OCI-LY7 (cell line): ENCODE measurements around the gene ZBTB44. TPM values are rescaled to one million over a fixed set of nuclear protein-coding genes. Genes with fewer than 3 reads are reported as not detected.

Experiments used
- BruUV-seq: library from RNA; stranded (reverse); fragments of 400-500 nt; replicated peaks from 2 replicates; lab custom pipeline; 2021; lab: Mats Ljungman, UMichigan
- CTCF ChIA-PET: fragments of 300-600 bp; sonication (Branson Sonifier 250); formaldehyde crosslinking; loops from one replicate; lab custom pipeline; 2022; ENCODE audit warnings: antibody characterized with exemption; ENCODE audit not compliant: unreplicated experiment; lab: Charles Lee
- POLR2A ChIA-PET: fragments of 300-600 bp; sonication (Branson Sonifier 250); formaldehyde crosslinking; loops from one replicate; lab custom pipeline; 2022; ENCODE audit warnings: antibody characterized with exemption; lab: Charles Lee
- DNase-seq: peaks from one replicate; pipeline ENCODE4 v3.0.0-alpha.2; 2015; ENCODE audit warnings: low spot score
- H2AFZ ChIP-seq: fragments of 200-600 bp; sonication (generic), shearing (Covaris generic); 2 replicates; pipeline ENCODE4 v1.6.1; 2014; ENCODE audit warnings: mild to moderate bottlenecking, antibody characterized with exemption, low read length, moderate library complexity
- H3K27ac ChIP-seq: fragments of 200-600 bp; sonication (generic); 2 replicates; pipeline ENCODE4 v1.5.1; 2014; ENCODE audit warnings: mixed run types, low read depth, mild to moderate bottlenecking, moderate library complexity, low read length, inconsistent platforms; ENCODE audit not compliant: poor library complexity, severe bottlenecking
- H3K36me3 ChIP-seq: fragments of 200-600 bp; sonication (generic); 2 replicates; pipeline ENCODE4 v1.6.1; 2014; ENCODE audit warnings: mild to moderate bottlenecking, antibody characterized with exemption, low read length, moderate library complexity, mixed read lengths; ENCODE audit not compliant: insufficient read depth
- H3K4me1 ChIP-seq: fragments of 200-600 bp; sonication (generic); 2 replicates; pipeline ENCODE4 v1.5.1; 2014; ENCODE audit warnings: mild to moderate bottlenecking, low read length; ENCODE audit not compliant: insufficient read depth, poor library complexity, severe bottlenecking
- H3K4me2 ChIP-seq: fragments of 200-600 bp; sonication (generic); 2 replicates; pipeline ENCODE4 v1.6.1; 2014; ENCODE audit warnings: mild to moderate bottlenecking, low read length
- H3K4me3 ChIP-seq: fragments of 200-600 bp; sonication (generic); 2 replicates; pipeline ENCODE4 v1.5.1; 2014; ENCODE audit warnings: mild to moderate bottlenecking, low read depth, low read length; ENCODE audit not compliant: poor library complexity, severe bottlenecking
- H3K79me2 ChIP-seq: fragments of 200-600 bp; sonication (generic); 2 replicates; pipeline ENCODE4 v1.6.1; 2016; ENCODE audit warnings: low read depth, mild to moderate bottlenecking, low read length, moderate library complexity, mixed read lengths; ENCODE audit not compliant: insufficient read depth
- H3K9me2 ChIP-seq: fragments of 200-600 bp; sonication (generic); 2 replicates; pipeline ENCODE4 v1.6.1; 2016; ENCODE audit warnings: mild to moderate bottlenecking, low read length, mixed read lengths; ENCODE audit not compliant: insufficient read depth
- H3K9me3 ChIP-seq: fragments of 200-600 bp; sonication (generic); 2 replicates; pipeline ENCODE4 v1.6.1; 2014; ENCODE audit warnings: mild to moderate bottlenecking, mixed run types, low read length, mixed read lengths
- H4K20me1 ChIP-seq: fragments of 200-600 bp; sonication (generic); 2 replicates; pipeline ENCODE4 v1.6.1; 2014; ENCODE audit warnings: mild to moderate bottlenecking, antibody characterized with exemption, low read length, moderate library complexity, mixed read lengths; ENCODE audit not compliant: insufficient read depth
- CTCF ChIP-seq: fragments of 200-600 bp; sonication (generic); conservative IDR thresholded peaks from 2 replicates; pipeline ENCODE4 v1.5.1; 2014; ENCODE audit warnings: mild to moderate bottlenecking, antibody characterized with exemption, low read length, moderate library complexity, mixed read lengths
- EZH2phosphoT487 ChIP-seq: fragments of 200-600 bp; sonication (generic); IDR thresholded peaks from 2 replicates; pipeline ENCODE4 v1.6.1; 2018; ENCODE audit warnings: low read depth, borderline replicate concordance, mild to moderate bottlenecking, mixed run types, antibody characterized with exemption, low read length, moderate library complexity, mixed read lengths
- intact Hi-C: fragments of 100-400 bp; cut with micrococcal nuclease; formaldehyde crosslinking; loops from one replicate; pipeline ENCODE4 v1.10.0; 2022; ENCODE audit not compliant: unreplicated experiment
- total RNA-seq, 2 experiments: library from RNA; depleted of rRNA in 1 of 2; stranded (reverse); fragments of >200 nt in 1 of 2; shearing (Covaris generic) in 1 of 2; gene quantifications; 2 replicates each; pipeline ENCODE4 v1.2.3, GENCODE V29; 2014 to 2022

The ZBTB44 gene
- total RNA-seq, 2 experiments from 2014 or later: 57.4 to 60.2 TPM

- Histone ChIP-seq H3K4me3 (no peak overlapping the region), H3K4me1 (peaks cover 18% of the 10 kb centered on the region), H3K79me2 (peaks cover 24% of the 10 kb centered on the region; the same call in 1 of the 2 replicates), H3K9me3 (no peaks in the 10 kb centered on the region), H3K36me3 (peaks cover 44% of the 10 kb centered on the region), H3K4me2 (peak overlapping the region; percentile 39), H3K9me2 (no peaks in the 10 kb centered on the region), H2AFZ (no peak overlapping the region), H4K20me1 (peaks cover 10% of the 10 kb centered on the region; the same call in 1 of the 2 replicates), H3K27ac (peak overlapping the region; percentile 12)
- POLR2A ChIA-PET: interaction anchor here (0.7 to 3.0 kb wide), 7 partner anchors 10 to 1270 kb away, joined by 3 to 9 read pairs (median 4); no protein-coding TSS in a partner anchor
- DNase-seq: peak; percentile 49
- TF ChIP-seq CTCF: no peak
- no peak for TF ChIP-seq EZH2phosphoT487
- CTCF ChIA-PET: no interaction called here
- intact Hi-C loops: no loop called here
- no TSS peak for BruUV-seq
Observed at GRCh38 chr11:130269326-130269943, 45.3 kb downstream of the ZBTB44 start.

GRCh38 chr11:130263351-130263750 is 51.4 kb downstream of the ZBTB44 start:
- 0 out of 2 replicates have a peak, but pooled peaks cover 4% of the 10 kb centered on the region for H4K20me1 ChIP-seq
- no peak for DNase-seq
- TF ChIP-seq EZH2phosphoT487: no peak
- TF ChIP-seq CTCF: no peak
- H3K36me3 ChIP-seq: peaks cover 86% of the 10 kb centered on the region
- intact Hi-C loops: no loop called here
- ChIA-PET POLR2A (interaction anchor here (0.8 to 0.9 kb wide), 2 partner anchors 118 to 132 kb away, joined by 3 read pairs; no protein-coding TSS in a partner anchor), CTCF (no interaction called here)
- no peak overlapping the region for H3K4me2 ChIP-seq
- H3K79me2 ChIP-seq: peaks cover 5% of the 10 kb centered on the region; the same call in 1 of the 2 replicates
- H3K27ac ChIP-seq: no peak overlapping the region
- H3K9me2 ChIP-seq: no peaks in the 10 kb centered on the region
- H3K9me3 ChIP-seq: no peaks in the 10 kb centered on the region
- H2AFZ ChIP-seq: no peak overlapping the region
- no peak overlapping the region for H3K4me3 ChIP-seq
- no peaks in the 10 kb centered on the region for H3K4me1 ChIP-seq
- BruUV-seq: no TSS peak

- H3K4me1 ChIP-seq: no peaks in the 10 kb centered on the region
- H2AFZ ChIP-seq: no peak overlapping the region
- no TSS peak for BruUV-seq
- H3K4me2 ChIP-seq: no peak overlapping the region
- no peaks in the 10 kb centered on the region for H3K9me3 ChIP-seq
- H3K9me2 ChIP-seq: no peaks in the 10 kb centered on the region
- intact Hi-C loops: no loop called here
- POLR2A ChIA-PET: interaction anchor here (0.6 to 0.9 kb wide), 3 partner anchors 11 to 634 kb away, joined by 3 read pairs; no protein-coding TSS in a partner anchor
- no peak for TF ChIP-seq EZH2phosphoT487
- no peak for TF ChIP-seq CTCF
- no peak overlapping the region for H3K27ac ChIP-seq
- CTCF ChIA-PET: interaction anchor here (0.6 kb wide), 1 partner anchor 212 kb away, joined by 3 read pairs; no protein-coding TSS in a partner anchor
- H4K20me1 ChIP-seq: 0 out of 2 replicates have a peak, but pooled peaks cover 4% of the 10 kb centered on the region
- no peak overlapping the region for H3K4me3 ChIP-seq
- H3K79me2 ChIP-seq: peaks cover 11% of the 10 kb centered on the region; the same call in 1 of the 2 replicates
- DNase-seq: no peak
- H3K36me3 ChIP-seq: peaks cover 86% of the 10 kb centered on the region
Observed at GRCh38 chr11:130262424-130262823, 52.3 kb downstream of the ZBTB44 start.
